Measurements from ENCODE around the gene CCL26. TPM values are rescaled to one million over a fixed set of nuclear protein-coding genes. Genes with fewer than 3 reads are reported as not detected.

Gene CCL26
- polyA plus RNA-seq, 10 donors, result 0.51 to 1.7 (median 0.79) TPM

Other genes starting within 250 kb of the CCL26 start
- gene HIP1, start 33.3 kb downstream of the CCL26 start, polyA plus RNA-seq (ENCODE audit: insufficient read length in 10 of 10), result 10 to 100 TPM; 19.1 to 25.9 (median 23.8) TPM
- 1 to 10 TPM in 1 of 10 donors, under 1 TPM in 3, not detected in 6; 0.35 to 1.0 (median 0.67) TPM for gene CCL24, start 41.6 kb upstream of the CCL26 start, polyA plus RNA-seq (ENCODE audit: insufficient read length in 10 of 10)
- 10 to 100 TPM; 15.2 to 29.3 (median 20.8) TPM for gene RHBDD2, start 106.8 kb upstream of the CCL26 start, polyA plus RNA-seq (ENCODE audit: insufficient read length in 10 of 10)
- gene POR, start 142.9 kb upstream of the CCL26 start, polyA plus RNA-seq (ENCODE audit: insufficient read length in 10 of 10), result 10 to 100 TPM; 27.6 to 46.0 (median 31.5) TPM
- gene TMEM120A, start 222.4 kb upstream of the CCL26 start, polyA plus RNA-seq (ENCODE audit: insufficient read length in 10 of 10), result 10 to 100 TPM; 34.2 to 54.9 (median 41.2) TPM